ENCODE results near the gene GPR153.
"Not testable (repeated sequence)": the region's sequence is repeated elsewhere in the genome, so short reads cannot be mapped to it uniquely, and the experiment has no call there.

GPR153 gene

GRCh38 chr1:6222636-6223035, 38.3 kb downstream of the GPR153 start:
- DNase-seq: no peak

- DNase-seq: no peak
These were observed 39.6 kb downstream of the GPR153 start for GRCh38 chr1:6221210-6221784.

DNA sequence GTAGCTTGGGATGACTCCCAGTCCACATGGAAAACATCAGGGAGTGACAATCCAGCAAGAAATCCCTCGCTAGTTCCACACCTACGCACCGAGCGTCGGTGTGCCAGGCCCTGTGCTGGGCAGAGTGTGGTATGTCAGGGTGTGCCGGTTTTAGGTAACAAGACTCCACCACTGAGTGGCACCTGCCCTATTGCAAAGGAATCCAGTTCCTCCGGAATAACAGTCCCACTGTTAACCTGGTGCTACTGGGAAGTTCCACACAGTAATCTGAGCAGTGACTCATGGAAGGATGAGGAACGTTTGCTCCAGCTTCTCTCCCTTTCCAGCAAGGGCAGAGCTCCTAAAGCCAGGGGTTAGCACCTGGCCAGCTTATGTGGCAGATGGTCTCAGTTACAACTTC, 40.7 kb downstream of the GPR153 start:
- no peak for DNase-seq

DNA sequence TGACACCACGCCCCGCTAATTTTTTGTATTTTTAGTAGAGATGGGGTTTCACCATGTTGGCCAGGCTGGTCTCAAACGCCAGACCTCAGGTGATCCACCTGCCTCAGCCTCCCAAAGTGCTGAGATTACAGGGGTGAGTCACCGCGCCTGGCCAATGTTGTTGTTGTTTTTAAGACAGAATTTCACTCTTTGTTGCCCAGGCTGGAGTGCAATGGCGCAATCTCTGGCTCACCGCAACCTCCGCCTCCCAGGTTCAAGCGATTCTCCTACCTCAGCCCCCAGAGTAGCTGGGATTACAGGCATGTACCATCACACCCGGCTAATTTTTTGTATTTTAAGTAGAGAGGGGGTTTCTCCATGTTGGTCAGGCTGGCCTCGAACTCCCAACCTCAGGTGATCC, 41.3 kb downstream of the GPR153 start:
- DNase-seq: not testable (repeated sequence)

DNA sequence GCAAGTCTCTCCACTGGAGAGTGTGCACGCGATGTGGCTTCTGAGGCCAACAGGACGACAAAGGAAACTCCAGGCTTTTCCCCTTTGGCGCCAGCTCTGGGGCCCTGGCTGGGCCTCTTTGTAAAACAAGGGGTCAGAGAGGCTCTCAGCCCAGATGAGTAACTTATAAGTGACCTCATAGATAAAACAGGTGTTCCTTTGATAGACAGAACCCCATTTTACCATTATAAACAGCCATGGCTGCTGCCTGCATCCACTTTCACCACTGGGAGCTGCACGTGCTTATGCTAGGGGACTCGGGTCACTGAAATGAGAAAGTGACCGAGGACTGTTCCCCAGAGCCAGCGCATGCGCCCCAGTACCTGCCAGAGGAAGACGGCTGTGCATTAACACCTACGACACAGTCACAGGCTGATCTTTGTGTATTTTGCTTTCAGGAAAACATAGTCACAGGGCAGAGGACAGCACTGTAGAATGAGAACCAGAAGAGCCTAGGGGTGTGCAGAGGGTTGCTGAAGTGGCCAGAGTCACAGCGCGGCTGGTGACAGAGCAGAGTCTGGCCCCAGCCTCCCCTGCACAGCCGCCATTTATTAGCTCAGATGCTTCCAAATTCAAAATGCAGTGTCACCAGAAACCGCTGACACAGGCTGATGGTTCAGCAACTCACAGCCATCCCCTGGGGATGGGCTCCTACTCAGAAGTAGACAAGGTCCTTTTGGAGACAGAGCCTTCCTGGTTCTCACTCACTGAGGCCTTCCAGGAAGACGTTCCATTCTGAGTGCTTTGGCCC, 42.3 kb downstream of the GPR153 start:
- DNase-seq: no peak

- no peak for DNase-seq
These were observed 48.5 kb downstream of the GPR153 start for GRCh38 chr1:6212193-6212959.

DNA sequence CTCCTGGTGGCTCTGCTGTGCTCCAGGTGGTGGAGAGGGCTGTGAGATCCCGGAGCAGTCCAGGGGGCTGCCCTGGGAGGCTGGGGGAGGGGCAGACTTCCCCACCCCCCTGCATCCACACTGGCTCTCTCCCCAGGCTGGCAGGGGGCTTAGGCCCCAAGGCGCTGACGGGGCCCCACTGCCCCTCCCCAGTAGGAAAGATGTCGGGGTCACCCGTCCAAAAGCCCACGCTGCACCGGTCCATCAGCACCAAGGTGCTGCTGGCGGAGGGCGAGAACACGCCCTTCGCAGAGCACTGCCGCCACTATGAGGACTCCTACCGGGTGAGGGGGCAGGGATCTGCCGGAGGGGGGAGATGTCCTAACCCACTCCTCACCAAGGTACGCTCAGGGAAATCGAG, 49.2 kb downstream of the GPR153 start:
- no peak for DNase-seq

DNA sequence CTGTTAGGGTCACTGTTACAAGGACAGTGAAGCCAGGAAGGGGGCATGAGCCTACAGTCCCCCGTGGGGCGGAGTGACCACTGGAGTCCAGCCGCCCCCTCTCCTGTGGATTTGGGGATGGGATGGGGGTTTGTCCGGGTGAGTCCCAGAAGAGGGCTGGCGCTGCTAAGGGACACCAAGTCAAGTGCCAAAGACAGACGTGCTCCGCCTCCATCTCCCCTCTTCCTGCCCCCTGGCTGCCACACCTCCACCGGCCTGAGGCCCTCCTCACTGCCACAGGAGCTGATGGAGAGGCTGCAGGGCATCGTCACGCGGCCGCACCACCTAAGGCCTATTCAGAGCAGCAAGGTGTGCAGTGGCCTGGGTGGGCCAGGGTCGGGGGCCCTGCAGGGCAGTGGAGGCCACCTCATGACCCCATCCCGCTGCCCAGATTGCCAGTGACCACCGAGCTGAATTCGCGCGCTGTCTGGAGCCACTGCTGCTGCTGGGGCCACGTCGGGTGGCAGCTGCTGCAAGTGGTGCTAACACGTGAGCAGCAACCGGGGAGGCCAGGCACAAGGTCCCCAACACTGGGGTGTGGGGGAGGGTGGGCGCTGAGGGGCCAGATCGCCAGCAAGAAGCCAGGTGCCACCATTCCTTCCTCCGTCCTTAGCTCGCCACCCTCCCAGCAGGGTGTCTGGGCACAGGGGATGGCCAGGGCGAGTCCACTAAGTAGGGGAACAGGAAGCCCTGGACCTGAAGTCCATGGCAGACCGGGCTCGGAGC, 50.1 kb downstream of the GPR153 start:
- DNase-seq: no peak

DNA sequence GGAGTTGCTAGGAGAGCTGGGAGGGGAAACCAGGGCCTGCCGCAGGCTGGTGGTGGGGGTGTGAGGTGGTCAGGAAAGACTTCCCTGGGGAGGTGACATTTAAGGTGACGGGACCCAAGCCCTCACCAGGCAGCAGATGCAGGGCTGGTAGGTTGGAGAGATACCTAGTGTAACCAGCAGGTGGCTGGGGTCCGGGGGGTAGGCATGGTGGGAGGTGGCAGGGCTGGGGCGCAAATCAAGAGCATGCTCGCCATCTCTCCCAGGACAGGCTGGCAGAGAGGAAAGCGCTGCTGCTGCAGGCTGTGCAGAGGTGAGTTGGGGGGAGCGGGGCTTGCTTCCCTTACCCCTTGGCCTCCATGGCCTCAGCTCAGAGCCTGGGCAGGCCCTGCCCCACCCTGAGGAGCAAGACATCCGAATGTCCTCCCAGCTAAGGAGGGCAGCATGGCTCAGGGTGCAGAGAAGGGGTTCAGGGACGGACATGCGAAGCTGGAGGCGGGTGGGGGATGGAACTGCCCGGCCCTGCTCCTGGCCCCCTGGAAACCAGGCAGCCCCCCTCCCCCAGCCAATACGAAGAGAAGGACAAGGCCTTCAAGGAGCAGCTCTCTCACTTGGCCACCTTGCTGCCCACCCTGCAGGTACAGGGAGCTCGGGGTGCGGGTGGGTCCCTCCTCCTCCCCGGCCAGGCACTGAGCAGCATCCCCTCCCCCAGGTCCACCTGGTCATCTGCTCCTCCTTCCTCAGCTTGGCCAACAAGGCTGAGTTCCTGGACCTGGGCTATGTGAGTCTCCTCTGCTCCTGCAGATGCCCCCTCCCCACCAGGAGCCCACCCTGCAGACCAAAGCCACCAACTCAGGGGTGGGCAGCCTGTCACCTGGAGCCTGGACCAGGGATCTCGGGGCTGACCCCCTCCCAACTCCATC, 51.0 kb downstream of the GPR153 start:
- DNase-seq: no peak

DNA sequence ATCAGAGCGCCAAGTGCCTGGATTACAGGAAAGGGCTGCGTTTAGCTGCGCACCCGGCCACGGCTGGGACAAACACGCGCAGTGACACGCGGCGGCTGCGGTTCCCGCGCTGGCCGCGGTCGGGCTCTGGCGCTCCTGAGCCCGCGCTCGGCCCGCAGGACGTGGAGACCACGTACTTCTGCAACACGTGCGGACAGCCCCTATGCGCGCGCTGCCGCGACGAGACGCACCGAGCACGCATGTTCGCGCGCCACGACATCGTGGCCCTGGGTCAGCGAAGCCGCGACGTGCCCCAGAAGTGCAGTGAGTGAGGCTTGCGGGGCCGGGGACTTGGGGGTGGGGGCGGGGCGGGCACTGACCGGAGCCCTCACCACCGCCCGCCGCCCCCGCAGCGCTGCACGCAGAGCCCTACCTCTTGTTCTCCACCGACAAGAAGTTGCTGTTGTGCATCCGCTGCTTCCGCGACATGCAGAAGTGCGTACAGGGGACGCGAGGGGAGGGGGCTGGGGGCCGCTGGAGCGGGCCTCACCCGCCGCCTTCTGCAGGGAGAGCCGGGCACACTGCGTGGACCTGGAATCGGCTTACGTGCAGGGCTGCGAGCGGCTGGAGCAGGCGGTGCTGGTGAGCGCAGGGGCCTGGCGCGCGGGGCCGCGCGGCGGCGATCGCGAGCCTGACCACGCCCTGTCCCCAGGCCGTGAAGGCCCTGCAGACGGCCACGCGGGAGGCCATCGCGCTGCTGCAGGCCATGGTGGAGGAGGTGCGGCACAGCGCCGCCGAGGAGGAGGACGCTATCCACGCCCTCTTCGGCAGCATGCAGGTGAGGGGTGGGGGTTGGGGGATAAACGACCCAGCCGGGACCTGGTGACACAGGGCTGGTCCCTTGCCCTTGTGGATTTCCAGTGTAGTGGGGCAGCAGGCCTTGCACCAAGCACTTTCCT, 51.9 kb downstream of the GPR153 start:
- DNase-seq: no peak

DNA sequence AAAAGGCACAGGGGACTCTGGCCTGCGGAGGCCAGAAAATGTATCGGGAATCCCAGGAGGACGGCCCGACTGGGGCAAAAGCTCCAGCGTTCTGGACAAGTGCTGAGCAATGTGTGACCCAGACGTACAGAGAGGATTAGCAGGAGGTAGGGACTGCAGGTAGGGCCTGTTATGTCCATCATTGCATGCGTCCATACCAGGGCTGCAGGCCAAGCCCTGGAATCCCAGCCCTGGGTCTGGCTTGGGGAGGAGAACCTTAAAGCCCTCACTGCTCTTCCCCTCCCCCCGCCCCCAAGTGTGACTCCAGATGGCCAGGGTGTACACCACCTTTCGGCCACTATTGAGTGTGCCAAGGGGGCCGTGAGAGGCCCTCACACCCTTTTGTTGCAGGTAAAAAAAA, 53.0 kb downstream of the GPR153 start:
- DNase-seq: no peak

GRCh38 chr1:6207075-6207885, 53.6 kb downstream of the GPR153 start:
- DNase-seq: no peak

- DNase-seq: no peak
These were observed 54.4 kb downstream of the GPR153 start for GRCh38 chr1:6206520-6206855.

DNA sequence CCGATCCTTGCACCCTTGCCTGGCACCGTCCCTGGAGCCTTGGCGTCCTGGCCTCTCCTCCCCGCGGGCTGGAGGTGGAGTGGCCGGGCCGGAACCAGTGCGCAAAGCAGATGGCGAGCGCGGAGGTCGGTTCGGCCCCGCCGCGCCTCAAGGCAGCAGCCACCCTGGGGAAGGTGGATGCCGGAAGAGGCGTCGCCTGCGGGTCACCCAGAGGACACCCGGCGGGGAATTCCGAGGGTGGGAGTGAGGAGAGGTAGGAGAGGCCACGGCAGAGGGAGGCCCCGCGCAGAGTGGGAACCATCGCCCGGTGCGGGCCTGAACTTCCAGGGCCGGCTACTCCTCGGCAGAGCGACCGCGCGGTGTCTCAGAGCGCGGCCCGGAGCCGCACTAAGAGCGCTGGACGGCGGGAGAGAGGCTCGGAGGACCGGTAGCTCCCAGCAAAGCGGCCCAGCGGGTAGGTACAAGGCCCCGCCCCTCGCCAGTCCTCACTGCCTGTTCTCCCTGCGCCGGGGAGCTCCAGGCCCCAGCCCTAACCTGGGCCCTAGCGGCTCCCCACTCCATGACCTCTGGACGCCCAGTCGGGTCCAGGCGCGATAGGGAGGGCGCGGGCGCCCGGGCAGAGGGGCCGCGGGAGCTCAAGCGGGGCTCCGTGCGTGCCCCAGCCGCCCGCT, 54.9 kb downstream of the GPR153 start, which contains the start of gene RNF207:
Gene RNF207 (plus strand): TSS at position 271 of the 671 bp plus-strand sequence. CDS start 417 bp downstream, outside the sequence.
- DNase-seq: peak; percentile 23

DNA sequence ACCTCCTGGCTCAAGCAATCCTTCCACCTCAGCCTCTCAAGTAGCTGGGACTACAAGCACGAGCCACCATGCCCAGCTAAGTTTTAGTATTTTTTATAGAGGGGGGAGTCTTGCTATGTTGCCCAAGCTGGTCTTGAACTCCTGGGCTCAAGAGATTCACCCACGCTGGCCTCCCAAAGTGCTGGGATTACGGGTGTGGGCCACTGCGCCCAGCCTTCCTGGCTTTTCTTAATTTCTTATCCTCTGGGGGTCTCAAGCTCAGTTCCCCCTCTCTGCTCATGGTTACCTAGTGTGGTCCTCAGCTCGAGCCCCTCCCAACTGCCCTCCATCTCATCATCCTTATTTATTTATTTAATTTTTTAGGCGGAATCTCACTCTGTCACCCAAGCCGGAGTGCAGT, 58.6 kb downstream of the GPR153 start:
- DNase-seq: no peak

GRCh38 chr1:6200188-6200809, 60.6 kb downstream of the GPR153 start:
- no peak for DNase-seq

DNA sequence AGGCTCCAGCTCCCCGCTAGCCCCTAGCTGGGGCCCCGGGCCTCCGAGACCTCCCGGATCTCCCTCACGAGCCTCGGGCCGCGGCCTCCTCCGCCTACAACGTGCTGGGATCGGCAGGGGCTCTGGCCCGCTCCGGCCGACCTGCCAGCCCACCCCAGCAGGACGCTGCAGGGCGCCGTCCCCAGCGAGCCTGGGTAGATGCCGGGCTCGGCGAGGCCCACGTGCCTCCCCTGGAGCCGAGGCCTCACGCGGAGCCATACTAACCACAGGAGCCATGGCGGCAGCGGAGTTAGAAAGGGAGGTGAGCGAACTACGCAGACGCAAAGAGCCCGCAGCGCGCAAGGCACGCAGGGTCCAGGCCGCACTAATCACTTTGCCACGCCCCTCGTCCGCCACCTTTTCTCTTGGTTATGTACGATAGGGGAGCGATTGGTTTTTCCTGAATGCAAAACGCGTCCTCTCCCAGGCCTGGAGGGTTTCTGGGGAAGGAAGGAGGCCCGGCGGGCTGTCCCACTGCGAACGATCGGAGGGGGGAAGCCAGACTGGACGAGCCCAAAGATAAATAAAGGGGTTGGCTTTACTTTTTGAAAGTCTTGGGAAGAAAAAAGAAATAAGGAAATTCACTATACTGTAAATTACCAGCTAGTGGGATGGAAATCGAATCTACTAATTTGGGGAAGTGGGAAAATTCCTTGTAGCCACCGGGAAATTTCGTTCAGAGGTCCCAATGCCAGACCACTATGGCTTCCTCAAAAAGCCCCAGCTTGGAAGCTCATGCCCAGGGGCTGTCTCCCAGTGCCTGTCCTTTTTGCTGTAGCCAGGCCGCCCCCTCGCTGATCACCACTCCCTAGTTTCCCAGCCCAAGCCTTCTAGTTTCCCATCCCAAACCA, 61.4 kb downstream of the GPR153 start, which contains the start of gene RPL22:
Gene RPL22 (minus strand): TSS at position 298 of the 890 bp plus-strand sequence. CDS start 22 bp downstream, at position 276.
- peak; percentile 100 for DNase-seq

All from HCEC 1CT (cell line).